ENCODE measurements around the gene SLC9A3.

DNA sequence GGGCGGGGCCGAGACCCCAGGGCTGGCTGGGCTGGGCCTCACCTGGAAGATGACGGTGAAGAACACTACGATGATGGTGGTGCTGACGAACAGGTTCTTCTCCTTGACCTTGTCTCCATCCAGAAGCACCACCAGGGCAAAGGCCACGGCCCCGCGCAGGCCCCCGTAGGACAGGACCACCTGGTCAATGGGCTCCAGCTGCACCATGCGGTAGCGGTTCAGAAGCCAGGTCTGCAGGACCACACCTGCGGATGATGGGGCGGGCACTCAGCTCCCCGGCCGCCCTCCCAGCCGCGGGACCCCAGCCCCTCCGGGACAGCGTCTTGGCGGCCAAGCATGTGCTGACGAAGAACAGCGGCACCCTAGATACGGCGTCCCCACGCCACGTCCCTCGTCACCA lies 41.7 kb downstream of the SLC9A3 start:
- TF ChIP-seq EZH2phosphoT487 (IDR thresholded peaks at IDR 0.05; ENCODE audit: insufficient read depth, low read depth): no peak
- TF ChIP-seq EZH2 (IDR thresholded peaks at IDR 0.05; ENCODE audit: insufficient read depth, poor library complexity, severe bottlenecking): no peak

All from GM23248 (cell line).